ENCODE results near the gene RDH8.
"Not testable (repeated sequence)": the region's sequence is repeated elsewhere in the genome, so short reads cannot be mapped to it uniquely, and the experiment has no call there.

RDH8 gene

DNA sequence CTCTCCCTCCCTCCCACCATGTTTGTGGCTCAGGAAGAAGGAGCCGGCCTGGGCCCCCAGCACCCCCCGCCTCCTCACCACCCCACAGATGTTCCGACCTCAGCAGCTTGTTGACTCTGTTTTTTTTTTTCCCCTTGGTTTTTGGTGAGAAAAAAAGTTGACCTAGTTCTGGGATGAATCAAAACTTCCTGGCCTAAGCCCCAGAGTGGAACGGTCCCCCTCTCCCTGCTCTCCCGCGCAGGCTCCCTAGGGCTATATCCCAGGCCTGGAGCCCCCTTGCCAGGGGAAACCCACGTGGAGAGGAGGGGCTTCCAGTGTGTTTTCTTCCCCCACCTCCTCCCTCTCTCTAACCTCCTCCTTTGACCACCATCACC is 7.0 kb upstream of the RDH8 start:
- DNase-seq = no peak

DNA sequence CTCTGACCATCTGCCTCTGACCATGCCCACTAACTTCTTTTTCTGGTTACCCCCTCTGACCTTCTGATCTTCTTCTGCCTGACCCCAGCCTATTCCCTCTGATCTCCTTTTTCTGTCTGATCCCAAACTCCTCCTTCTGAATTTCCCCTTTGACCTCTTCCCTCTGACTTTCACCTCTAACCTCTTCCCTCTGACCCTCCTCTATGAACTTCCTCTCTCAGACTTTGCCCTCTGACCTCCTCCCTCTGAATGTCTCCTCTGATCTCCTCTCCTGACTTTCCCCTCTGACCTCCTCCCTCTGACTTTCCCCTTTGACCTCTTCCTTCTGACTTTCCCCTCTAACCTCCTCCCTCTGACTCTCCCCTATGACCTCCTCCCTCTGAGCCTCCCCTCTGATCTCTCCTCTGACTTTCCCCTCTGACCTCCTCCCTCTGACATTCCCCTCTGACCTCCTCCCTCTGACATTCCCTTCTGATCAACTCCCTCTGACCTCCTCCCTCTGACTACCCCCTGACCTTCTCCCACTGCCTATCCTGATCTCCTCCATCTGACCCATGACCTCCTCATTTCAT is 6.4 kb upstream of the RDH8 start:
- no peak for DNase-seq

DNA sequence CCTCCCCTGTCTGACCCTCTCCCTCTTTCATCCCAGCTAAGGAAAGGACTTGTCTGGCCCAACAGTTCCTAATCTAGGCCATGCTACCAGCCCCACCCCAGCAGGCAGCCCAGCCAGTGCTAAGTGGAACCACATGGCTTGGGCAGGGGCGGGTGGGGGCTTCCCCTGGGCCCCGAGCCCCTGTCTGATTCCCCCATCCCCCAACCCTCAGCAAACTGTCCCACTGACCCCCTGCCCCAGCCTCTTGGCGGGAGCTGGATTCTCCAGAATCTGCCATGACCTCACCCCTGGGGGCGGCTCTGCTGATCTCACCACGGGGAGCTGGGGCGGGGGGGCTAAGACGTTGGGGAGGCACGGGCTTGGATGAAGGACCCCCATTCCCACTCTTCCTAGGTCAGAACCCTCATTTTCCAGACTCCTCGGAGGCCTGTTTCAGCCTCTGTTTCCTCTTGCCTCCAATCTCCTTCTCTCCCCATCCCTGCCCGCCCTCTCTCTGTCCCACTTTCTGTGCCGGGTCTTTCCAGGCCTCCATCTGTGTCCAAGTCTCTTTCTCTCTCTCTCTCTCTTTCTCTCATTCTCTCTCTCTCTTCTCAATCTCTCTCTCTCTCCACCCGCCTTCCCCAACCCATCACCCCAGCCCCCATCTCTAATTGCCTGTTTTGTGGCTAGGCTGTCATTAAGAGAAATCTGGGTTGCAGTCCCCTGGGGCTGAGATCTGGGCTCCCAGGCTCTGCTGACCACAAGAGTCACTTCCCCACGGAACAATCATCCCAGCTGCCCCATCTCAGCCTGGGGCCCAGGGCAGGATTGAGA is 5.7 kb upstream of the RDH8 start:
- DNase-seq = no peak

DNA sequence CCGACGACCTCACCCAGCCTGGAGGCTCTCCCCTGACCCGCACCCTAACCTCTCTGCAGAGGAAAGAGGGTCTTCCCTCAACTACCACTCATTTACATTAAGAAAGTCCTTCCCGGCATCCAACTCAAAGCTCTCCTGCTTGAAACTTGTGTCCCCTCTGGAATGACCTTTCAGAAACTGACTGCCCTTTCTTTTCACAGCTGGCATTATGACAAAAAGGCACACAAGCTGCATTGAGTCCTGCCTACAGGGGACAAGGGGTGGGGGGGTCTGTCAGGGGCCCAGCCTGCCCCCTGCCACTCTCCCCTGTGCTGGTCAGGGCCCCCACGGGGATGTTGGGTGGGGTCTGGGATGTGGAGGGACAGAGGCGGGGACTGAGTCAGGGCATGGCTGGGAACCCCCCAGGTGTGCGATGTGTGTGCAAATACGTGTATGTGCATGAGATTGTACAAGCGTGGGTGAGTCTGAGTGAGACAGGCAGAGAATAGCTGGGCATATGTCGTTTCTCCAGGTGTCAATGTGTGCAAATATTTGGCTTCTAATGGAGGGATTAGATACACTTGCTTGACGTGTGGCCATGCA is 5.0 kb upstream of the RDH8 start:
- DNase-seq = peak; percentile 0

DNA sequence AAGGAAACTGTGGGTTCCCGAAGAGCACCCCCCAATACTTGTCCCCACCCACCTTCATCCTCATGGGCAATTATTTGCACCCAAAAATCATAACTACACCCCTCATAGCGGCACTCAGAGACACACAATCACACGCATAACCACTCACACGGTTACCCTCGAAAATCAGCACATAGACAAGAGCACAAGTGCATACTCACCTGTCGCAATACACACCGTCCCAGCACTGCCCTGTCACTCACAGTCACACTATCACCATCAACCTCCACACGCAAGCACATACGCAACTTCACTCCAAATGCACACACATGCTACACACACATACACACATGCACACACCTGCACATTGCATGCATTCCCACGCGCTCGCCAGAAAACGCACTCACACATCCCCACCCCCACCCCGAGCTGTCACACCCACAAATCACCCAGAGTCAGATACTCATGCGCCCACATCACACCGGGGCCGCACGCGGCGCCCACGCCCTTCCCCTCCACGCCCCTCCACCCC is 3.5 kb upstream of the RDH8 start:
- no peak for DNase-seq

DNA sequence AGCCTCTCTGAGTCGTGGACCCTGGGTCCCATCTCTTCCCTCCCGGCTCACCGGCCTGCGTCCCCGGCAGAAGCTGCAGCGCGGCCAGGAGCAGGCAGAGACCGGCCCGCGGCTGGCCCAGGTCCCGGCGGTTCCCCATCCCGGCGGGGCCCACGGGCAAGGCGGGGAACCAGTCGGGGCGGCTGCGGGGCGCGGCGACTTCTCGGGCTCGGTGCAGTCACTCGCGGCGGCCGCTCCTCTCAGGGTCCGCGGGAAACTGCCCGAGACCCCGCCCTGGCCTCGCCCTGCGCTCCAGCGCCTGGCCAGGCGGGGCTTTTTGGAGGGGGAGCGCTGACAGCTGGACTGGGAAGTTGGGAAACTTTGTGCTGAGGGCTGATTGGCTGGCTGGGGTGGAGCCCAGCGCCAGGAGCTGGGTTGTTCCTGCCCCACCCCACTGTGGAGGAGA is 3.0 kb upstream of the RDH8 start, which contains the start of gene COL5A3:
Gene COL5A3 (minus strand): TSS at position 258 of the 445 bp plus-strand sequence. CDS start 119 bp downstream, at position 139.
- no peak for DNase-seq

DNA sequence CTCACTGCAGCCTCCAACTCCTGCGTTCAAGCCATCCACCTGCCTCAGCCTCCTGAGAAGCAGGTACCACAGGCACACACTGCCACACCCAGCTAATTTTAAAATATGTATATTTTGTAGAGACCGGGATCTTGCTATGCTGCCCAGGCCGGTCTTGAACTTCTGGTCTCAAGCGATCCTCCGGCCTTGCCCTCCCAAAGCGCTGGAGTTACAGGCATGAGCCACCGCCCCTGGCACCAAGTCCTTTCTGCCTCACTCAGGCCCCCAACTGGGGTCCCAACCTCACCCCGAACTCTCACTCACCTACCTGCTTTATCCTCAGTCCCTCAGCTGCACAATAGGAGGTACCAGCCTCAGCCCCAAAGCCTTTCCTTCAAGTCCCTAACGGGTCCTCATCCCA is 2.3 kb upstream of the RDH8 start:
- no peak for DNase-seq

DNA sequence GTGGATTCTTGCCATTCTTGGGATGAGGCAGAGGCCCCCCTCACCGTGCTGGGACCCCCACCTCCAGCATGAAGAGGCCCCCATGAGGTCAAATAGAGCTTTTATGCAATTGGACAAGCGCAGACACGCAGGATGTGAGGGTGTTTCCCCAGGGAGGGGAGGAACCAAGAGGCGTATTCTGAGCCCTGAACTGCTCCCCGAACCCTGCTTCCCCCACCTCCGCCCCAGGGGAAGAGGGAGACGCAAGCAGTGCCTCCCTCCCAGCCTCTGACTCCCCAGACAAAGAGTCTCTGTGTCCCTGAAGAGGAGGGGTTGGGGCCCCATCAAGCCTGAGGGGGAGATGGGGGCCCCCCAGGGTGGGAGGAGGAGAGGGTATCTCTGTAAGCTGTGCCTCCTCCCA is 1.3 kb upstream of the RDH8 start:
- DNase-seq = no peak

DNA sequence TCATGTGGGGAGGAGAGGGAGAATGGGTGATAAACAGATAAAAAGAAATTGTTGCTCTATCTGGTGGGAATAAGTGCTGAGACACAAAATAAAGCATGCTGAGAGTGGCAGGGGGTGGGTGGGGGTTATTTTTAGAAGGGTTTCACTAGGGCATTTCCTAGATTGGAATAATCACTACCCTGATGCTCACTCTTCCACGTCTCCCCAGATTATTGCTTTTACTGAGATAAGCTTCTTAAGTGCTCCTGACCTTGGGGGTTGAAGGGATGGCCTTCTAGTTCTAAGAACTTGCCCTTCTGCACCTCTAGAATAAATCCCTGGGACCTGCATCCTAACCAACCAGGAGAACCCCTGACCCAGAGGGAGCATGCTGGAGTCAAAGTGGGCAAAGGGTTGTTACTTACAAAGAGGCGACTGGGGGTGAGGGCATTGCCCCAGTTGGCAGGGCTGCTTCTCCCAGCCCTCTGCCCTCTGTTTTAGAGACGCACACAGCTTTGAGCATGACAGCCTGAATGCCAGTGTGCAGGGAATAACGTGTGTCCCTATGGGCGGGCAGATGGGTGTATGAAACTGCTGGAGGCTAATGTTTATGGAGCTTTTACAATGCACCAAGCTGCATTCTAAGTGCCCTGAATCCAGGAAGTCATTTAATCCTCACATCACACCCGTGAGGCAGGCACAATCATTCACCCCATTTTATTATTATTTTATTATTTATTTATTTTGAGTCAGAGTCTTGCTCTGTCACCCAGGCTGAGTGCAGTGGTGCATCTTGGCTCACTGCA is 743 bp downstream of the RDH8 start:
- DNase-seq = no peak

DNA sequence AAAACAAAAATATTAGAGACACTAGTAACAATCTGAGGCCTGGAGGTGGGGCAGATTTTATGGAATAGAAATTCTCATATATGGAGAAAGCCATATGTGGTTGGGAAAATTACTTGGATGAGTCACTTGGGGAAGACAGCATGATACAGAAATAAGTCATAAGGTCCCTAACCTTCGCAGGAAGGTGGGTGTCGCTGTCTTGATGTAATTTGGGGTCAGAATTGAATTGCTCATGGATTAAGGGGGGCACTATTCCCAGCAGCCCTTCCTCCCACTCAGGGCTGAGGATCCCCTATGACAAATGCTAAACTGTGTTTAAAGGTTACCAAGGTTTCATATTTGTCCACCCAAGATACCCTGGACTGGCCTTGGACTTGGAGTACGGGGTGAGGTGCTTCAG is 5.0 kb downstream of the RDH8 start:
- no peak for DNase-seq

DNA sequence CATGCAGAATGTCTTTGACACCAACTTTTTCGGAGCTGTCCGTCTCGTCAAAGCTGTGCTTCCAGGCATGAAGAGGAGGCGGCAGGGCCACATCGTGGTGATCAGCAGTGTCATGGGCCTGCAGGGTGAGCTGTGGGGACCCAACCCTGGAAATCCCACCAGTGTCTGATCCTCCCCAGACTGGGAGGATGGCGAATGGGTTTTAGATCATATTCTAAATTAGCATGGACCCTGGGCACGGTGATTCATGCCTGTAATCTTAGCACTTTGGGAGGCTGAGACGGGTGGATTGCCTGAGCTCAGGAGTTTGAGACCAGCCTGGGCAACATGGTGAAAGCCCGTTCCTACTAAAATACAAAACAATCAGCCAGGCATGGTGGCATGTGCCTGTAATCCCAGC is 5.5 kb downstream of the RDH8 start:
- DNase-seq = no peak

DNA sequence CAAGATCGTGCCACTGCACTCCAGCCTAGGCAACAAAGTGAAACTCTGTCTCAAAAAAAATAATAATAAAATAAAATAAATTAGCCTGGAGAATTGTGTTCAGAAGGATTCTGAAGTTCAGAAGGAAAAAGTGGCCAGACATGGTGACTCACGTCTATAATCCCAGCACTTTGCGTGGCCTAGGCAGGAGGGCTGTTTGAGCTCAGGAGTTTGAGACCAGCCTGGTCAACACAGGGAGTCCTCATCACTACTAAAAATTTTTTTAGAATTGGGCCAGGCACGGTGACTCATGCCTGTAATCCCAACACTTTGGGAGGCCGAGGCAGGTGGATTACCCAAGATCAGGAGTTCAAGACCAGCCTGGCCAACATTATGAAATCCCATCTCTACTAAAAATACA is 6.0 kb downstream of the RDH8 start:
- DNase-seq = no peak

DNA sequence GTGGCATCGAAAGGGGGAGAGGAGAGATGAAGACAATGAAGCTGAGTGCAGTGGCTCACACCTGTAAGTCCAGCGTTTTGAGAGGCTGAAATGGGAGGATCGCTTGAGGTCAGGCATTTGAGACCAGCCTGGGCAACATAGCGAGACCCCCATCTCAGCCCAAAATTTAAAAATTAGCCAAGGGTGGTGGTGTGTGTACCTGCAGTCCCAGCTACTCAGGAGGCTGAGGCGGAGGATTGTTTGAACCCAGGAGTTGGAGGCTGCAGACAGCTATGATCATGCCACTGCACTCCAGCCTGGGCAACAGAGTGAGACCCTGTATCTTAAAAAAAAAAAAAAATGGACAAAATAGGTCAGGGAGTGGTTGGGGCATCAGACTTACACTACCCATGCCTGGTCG is 7.6 kb downstream of the RDH8 start:
- no peak for DNase-seq

DNA sequence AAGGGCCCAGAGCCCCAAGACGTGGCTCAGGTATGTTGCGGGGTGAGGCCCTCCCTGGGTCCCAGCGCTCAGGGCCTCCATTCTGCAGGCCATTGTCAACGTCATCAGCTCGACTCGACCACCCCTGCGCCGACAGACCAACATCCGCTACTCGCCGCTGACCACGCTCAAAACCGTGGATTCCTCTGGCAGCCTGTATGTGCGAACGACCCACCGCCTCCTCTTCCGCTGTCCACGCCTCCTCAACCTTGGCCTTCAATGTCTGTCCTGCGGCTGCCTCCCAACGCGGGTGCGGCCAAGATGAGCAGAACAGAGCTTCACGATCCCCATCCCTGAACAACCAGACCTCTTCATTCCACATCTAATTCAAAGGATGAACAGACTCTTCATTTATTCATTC is 8.2 kb downstream of the RDH8 start:
- DNase-seq = no peak

DNA sequence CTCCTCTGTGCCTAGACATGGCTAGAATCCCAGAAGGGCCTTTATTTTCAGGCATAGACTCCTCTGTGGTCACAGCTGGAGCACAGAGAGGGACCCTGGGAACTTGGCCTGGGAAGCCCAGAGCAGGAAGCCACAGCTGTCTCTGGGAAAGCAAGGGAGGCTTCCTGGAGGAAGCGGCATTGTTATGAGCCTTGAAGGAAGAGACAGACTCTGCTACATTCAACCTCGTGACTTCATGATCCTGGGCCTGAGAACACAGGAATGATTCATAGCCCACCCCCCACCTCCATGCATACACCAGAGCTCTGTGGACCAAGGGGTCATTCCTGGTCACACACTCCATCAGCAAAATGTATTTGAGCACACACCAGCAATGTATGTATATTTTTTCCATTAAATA is 8.6 kb downstream of the RDH8 start:
- DNase-seq = no peak

DNA sequence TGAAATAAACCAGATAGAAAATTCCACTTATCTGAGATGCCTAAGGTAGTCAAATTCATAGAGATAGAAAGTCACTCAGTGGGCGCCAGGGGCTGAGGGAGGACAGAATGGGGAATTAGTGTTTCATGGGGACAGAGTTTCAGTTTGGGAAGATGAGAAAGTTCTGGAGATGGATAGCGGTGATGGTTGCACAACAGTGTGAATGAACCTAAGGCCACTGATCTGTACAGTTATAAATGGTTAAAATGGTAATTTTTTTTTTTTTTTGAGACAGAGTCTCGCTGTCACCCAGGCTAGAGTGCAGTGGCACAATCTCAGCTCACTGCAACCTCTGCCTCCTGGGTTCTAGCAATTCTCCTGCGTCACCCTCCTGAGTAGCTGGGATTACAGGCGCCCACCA is 9.8 kb downstream of the RDH8 start:
- DNase-seq = not testable (repeated sequence)

DNA sequence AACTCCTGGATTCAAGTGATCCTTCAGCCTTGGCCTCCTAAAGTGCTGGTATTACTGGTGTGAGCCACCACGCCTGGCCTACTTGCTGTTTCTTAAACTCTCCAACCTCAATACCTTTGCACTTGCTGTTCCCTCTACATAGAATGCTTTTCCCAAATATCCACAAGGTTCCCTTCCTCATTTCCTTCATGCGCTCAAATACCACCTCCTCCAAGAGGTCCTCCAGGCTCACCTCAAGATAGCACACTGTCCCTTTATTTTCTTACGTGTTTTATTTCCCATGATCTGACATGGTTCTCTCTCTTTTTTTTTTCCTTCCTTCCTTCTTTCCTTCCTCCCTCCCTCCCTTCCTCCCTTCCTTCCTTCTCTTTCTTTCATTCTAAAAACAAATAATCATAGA is 13.5 kb downstream of the RDH8 start:
- no peak for DNase-seq

DNA sequence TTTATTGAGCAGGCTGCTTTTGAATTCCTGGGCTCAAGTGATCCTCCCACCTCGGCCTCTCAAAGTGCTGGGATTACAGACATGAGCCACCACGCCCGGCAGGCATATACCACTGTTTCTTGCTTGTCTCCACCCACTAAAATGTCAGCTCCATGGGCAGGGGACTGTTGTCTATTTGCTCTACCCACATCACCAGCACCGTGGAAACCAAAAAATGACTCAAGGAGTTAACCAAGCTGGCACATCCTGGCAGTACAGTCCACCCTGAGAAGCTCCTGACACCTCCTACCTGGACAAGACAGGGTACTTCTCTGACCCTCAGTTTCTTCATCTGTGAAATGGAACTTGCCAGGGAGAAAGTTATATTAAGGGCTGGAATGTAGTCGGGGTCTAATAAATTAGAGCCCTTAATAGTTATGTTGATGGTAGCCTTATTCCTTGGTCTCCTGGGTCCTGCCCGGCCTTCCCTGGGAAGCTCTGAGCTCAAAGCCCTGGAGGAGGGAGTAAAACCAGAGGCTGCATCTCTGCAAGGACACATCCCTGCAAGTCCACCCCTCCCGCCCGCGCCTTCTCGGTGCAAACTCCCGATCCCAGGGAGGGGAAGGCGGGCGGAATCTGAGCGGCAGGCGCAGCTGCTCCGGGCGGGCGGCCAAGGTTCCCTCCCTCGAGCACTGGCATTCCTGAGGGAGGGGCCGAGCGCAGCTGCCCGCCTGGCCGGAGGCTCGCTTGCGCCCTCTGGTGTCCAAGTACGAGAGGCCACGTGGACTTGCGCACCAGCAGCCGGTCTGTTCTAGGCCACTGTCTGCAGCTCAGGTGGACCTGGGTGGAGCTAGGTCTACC is 14.1 kb downstream of the RDH8 start:
- peak; percentile 79 for DNase-seq

DNA sequence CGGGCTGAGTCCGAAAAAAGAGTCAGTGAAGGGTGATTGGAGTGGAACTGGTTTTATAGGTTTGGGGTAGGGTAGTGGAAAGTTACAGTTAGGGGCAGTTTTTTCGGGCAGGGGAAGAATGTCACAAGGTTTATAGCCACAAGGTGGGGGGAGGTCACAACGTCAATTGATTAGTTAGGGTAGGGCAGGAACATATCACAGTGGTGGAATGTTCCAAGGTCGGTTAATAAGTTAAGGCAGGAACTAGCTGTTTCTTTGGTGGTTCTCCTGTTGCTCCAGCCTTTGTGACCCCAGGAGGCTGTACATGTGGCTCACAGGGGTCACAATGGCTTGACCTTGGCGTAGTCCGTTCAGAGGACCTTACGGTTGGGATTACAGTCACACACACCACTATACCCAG is 20.3 kb downstream of the RDH8 start:
- DNase-seq = no peak

DNA sequence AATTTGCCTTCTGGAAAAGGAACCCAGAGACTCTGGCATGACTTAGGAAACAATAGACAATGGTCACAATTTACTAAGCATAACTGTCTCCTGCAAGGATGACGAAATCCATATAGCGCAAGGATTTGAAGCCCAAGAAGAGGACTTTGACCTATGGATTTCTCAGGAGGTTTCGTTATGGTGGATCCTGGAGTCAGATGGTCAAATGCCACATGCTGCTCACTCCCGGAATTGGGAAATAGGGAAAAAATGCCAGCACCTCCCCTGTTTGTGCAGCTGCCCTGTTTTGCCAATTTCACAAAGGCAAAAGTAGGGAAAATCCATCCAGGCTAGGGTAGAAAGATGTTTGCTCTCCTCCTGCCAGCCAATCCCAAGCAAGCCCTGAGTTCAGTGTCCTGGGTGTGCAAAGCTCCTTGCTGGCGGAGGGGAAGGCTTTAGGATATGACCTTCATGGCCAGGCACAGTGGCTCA is 23.4 kb downstream of the RDH8 start:
- DNase-seq = no peak

DNA sequence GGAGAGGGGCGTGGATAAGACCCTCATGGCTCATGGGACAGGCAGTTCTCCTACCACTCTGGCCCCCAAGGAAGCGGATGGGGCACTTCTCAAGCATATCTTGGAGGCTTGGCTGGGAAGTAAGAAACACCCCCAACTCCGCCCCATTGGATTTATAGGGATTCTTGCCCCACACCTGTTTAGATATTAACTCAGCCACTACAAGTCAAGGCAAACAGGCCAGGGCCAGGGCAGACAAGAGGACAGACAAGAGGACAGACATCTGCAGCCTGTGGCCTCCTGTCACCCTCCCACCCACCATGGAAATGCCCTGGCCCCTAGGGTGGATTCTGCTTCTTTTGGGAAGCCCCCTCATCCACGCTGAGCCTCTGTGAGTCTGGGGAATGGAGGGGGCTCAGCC is 24.1 kb downstream of the RDH8 start:
- DNase-seq = no peak

DNA sequence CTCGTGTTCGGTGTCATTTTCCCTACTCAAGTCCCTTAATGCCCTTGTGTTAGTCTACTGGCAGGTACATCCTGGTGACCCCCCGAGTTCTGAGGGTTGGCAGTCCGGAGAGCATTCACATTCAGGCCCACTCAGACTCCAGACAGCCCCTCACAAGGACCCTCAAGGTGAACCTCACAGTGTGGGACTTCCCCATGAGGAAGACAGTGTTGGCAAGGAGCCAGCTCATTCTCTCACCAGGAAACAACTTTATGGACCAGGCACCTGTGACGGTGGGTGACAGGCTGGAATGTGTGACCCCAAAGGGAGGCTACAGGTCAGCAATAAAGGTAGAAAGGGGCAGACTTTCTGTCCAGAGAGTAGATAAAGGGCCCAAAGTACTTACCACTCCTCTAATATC is 24.5 kb downstream of the RDH8 start:
- no peak for DNase-seq
